ENCODE results near the gene TRPV2.

TRPV2 gene

DNA sequence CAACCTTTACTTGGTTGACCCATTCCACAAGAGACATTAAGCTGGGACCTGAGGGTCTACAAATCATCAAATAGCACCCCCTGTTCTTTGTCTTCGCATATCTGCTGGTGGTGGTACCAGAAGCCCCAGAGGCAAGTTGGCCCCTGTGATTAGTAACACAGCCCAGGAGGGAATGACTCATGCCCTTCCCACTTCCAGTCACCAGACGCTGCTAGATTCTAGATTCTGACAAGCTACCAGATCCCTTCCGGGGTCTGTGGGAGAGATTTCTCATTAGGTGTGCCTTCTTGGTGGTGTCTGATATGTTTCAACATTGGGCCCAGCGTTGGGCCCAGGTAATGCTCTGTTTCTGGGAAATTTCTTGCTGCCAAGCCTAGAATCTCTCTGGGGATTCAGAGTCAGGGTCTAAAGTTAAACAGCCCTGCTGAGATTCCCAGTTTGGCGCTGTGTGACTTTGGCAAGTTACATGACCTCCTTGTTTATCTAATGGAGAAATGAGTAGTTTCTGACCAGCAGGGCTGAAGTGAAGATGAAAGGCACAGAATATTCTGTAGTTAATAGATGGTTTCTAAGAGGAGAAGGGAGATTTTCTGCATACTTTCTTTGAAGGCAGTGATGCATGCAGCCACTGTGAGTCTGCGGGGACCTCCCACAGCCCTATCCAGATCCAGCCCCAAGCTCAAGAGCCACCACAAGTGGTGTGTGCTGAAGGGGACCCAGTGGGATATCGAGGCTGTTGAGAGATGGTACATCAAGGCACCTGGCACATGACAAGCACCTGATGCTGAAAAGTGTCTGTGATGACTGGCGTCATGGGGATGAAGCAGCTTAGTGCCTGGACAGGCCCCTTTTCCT lies 3.9 kb downstream of the TRPV2 start:
- no peak for TF ChIP-seq CTCF (conservative IDR thresholded peaks at IDR 0.05)
- TF ChIP-seq ZFX (IDR thresholded peaks at IDR 0.05), result no peak
- no peak overlapping the region for H3K27ac ChIP-seq

DNA sequence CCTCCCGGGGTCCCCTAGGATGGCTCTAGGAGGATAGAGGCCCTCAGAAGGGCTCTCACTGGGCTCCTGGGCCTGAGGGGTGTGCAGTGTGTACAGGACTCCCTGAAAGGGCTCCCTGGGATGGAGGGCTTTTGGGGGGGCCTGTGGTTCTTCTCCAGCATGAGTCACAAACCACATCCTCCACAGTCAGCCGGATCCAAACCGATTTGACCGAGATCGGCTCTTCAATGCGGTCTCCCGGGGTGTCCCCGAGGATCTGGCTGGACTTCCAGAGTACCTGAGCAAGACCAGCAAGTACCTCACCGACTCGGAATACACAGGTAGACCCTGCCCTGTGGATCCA lies 4.5 kb downstream of the TRPV2 start:
- TF ChIP-seq ZFX (IDR thresholded peaks at IDR 0.05) (no peak), CTCF (conservative IDR thresholded peaks at IDR 0.05) (no peak)
- H3K27ac ChIP-seq, result no peak overlapping the region

GRCh38 chr17:16422416-16422815 lies 7.0 kb downstream of the TRPV2 start:
- TF ChIP-seq ZFX (IDR thresholded peaks at IDR 0.05), result no peak
- TF ChIP-seq CTCF (conservative IDR thresholded peaks at IDR 0.05), result no peak
- H3K27ac ChIP-seq, result no peak overlapping the region

DNA sequence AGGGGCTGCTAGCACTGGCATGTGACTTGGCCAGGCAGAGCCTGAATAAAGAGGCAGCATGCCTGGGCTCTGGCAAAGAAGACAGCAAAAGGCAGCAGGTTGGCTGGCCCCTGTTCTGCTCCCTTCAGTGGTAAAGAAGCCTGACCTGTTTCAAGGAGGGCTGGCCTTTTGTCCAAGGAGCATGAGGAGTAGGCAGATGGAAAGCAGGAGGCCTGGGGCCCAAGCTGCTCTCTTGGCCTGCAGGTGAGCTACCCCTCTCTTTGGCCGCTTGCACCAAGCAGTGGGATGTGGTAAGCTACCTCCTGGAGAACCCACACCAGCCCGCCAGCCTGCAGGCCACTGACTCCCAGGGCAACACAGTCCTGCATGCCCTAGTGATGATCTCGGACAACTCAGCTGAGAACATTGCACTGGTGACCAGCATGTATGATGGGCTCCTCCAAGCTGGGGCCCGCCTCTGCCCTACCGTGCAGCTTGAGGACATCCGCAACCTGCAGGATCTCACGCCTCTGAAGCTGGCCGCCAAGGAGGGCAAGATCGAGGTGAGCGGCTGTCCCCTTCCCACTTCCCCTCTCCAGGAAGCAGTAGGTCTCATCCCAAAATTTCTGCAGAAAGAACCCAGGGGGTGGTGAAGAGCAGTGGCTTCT lies 8.0 kb downstream of the TRPV2 start:
- no peak overlapping the region for H3K27ac ChIP-seq
- TF ChIP-seq CTCF (conservative IDR thresholded peaks at IDR 0.05) (no peak), ZFX (IDR thresholded peaks at IDR 0.05) (no peak)

DNA sequence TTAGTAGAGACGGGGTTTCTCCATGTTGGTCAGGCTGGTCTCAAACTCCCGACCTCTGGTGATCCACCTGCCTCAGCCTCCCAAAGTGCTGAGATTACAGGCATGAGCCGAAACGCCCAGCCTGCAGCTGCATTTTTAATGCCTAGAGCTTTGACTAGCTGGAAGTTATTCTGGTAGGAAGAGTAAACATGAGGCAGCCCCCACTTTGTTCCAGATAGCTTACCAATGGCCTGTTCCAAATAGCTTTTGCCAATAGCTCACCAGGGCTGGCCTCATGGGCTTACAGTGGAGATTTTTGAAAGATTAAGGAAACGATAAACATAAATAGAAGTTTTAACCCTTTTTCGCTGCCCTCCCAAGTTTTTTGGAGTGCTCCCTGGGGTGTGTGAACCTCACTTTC lies 9.8 kb downstream of the TRPV2 start:
- H3K27ac ChIP-seq, result no peak overlapping the region
- TF ChIP-seq CTCF (conservative IDR thresholded peaks at IDR 0.05), result no peak
- TF ChIP-seq ZFX (IDR thresholded peaks at IDR 0.05), result no peak

DNA sequence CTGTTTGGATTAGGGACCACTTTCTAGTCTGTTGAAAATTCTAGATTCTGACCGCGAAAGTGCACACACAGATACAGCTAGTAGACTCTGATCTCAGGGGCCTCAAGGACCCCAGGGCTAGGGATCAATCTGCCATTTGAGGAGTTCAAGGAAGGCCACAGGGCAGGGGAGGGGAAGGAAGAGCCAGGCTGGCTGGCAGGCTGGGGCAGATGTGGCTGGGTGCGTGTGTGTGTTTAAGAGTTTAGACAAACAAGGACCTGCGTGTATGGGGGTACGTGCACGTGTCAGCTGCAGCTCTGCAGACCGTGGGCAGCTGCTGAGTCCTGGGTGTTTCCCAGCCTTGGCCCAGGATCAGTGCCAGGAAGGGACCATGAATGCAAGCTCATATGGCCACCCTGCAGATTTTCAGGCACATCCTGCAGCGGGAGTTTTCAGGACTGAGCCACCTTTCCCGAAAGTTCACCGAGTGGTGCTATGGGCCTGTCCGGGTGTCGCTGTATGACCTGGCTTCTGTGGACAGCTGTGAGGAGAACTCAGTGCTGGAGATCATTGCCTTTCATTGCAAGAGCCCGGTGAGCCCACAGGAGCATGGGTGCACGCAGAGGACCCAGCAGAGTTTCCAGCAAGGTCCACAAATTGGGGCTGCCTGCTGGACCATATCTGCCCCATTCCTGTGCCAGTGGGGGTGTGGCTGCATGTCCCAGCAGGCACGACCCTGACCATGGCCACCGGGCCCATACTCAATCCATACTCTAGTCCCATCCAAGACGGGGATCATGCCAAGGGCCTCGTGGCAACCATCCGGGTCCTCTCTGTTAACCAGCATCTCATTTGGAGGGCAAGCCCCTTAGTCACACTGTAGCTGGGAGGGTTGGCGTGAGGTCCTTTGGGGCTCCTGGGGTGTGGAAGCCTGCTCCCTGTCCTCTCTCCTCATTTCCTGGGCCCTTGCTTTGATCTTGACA lies 10.6 kb downstream of the TRPV2 start:
- no peak for TF ChIP-seq CTCF (conservative IDR thresholded peaks at IDR 0.05)
- no peak for TF ChIP-seq ZFX (IDR thresholded peaks at IDR 0.05)
- no peak overlapping the region for H3K27ac ChIP-seq

Measured in C4-2B (cell line).